ENCODE data around the gene KCNC1. TPM values are rescaled to one million over a fixed set of nuclear protein-coding genes. Genes with fewer than 3 reads are reported as not detected.

The KCNC1 gene
- total and polyA plus RNA-seq, 2 of the 13 experiments (the other 11 are each of a cell fraction or from before 2014, with no cell fraction given) = 0.01 to 0.04 TPM

DNA sequence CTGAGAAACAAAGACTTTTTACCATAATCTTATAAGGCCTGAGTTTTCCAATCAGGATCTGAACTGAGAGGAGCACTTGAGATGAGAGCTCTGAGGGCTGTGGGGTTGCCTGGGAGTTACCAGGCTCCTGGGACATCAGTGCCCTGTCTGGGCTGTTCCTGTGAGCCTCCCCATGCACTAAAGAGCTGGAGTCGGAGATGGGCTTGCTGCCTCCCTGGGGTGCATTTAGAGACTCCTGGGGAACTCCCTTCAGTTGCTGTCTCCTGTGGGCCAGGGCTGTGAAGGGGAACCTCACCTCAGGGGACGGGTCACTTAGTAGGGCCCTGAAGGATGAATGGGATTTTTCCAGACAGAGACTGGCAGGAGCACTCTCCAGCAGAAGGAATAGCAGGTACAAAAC lies 33.3 kb downstream of the KCNC1 start:
- no peaks in the 10 kb centered on the region for H3K79me2 ChIP-seq (ENCODE audit: insufficient read depth, low read length)
- no peak overlapping the region for H3K27ac ChIP-seq (ENCODE audit: extremely low read length, insufficient read depth, low read length)
- ATAC-seq = no peak
- no peak overlapping the region for H3K9ac ChIP-seq (ENCODE audit: insufficient read depth, low read depth, low read length)
- no TSS peak for BruUV-seq (replicated peaks)
- H3K4me2 ChIP-seq (ENCODE audit: low read depth, low read length) = no peak overlapping the region
- no peak overlapping the region for H3K4me3 ChIP-seq (replicated peaks in 1 of 3; ENCODE audit: insufficient read depth in 1 of 3, low read depth in 2 of 3, low read length in 3 of 3)
- H3K9me3 ChIP-seq (ENCODE audit: low read length) = no peaks in the 10 kb centered on the region
- peaks cover 0 to 4% of the 10 kb centered on the region in 2 experiments; a peak in 2 of 5 replicates for H3K27me3 ChIP-seq (ENCODE audit: control insufficient read depth in 1 of 2, insufficient read depth in 2 of 2, low read length in 2 of 2)
- ChIA-PET POLR2A (no interaction called here), CTCF (ENCODE audit: low intra/inter-chr PET ratio, low total read pairs) (no interaction called here)
- TF ChIP-seq SNAPC2 (CRISPR knock-in tag; IDR thresholded peaks at IDR 0.05) (no peak), STAT5B (CRISPR knock-in tag; IDR thresholded peaks at IDR 0.05) (no peak), ZNF556 (CRISPR knock-in tag; IDR thresholded peaks at IDR 0.05; ENCODE audit: borderline replicate concordance) (no peak), CBX2 (IDR thresholded peaks at IDR 0.05; ENCODE audit: low read depth, low read length) (no peak), CBX2 (CRISPR knock-in tag; IDR thresholded peaks at IDR 0.05; ENCODE audit: low read depth) (no peak), ZNF549 (CRISPR knock-in tag; IDR thresholded peaks at IDR 0.05) (no peak), SETDB1 (CRISPR knock-in tag; IDR thresholded peaks at IDR 0.05; ENCODE audit: borderline replicate concordance) (no peak), ZNF703 (CRISPR knock-in tag; IDR thresholded peaks at IDR 0.05; ENCODE audit: borderline replicate concordance) (no peak), ZNF749 (CRISPR knock-in tag; IDR thresholded peaks at IDR 0.05; ENCODE audit: borderline replicate concordance) (no peak)
- H3K36me3 ChIP-seq (replicated peaks in 1 of 2; ENCODE audit: control insufficient read depth in 1 of 2, insufficient read depth in 2 of 2, low read length in 2 of 2) = no peaks in the 10 kb centered on the region
- H3K4me1 ChIP-seq (ENCODE audit: insufficient read depth, low read length) = peaks cover 28% of the 10 kb centered on the region
- no peak for FAIRE-seq
- intact Hi-C loops (cut with micrococcal nuclease; ENCODE audit: unreplicated experiment) = loop anchor here (10.0 kb wide), 1 partner anchor 337 kb away; the partner anchor contains the start of gene SAAL1
- DNase-seq (ENCODE audit: low spot score) = no peak
- H4K20me1 ChIP-seq (ENCODE audit: insufficient read depth, low read length) = no peaks in the 10 kb centered on the region
- H2AFZ ChIP-seq (ENCODE audit: low read length) = no peak overlapping the region
- in situ Hi-C loops (cut with HindIII; ENCODE audit: extremely low pct_ligation_motif_present, low pct_unique_long_range_greater_than_20kb) = no loop called here
- 25% methylated on average over 1 of the region's 2 CpGs for WGBS (ENCODE audit: low lambda C conversion rate)

DNA sequence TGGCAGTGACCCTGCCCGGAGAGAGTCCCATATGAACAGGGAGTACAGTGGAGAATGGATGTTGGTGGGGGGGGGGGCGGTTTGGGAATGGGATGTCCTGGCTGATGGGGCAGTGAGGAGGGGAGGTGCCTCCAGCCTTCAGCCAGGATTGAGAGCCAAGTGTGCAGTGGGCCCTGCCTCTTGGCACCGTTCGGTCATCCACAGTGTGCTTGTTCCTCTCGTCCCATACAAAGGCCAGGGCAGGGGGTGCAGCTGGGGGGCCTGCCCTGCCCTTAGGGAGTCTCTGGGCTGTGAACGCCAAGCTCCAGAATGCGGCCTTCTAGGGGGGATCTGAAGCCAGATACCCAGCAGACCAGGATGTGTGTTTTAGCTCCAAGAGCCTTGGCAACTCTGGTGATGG lies 34.0 kb downstream of the KCNC1 start:
- Histone ChIP-seq H3K4me3 (replicated peaks in 1 of 3; ENCODE audit: insufficient read depth in 1 of 3, low read depth in 2 of 3, low read length in 3 of 3) (no peak overlapping the region), H3K4me1 (ENCODE audit: insufficient read depth, low read length) (peaks cover 31% of the 10 kb centered on the region), H4K20me1 (ENCODE audit: insufficient read depth, low read length) (no peaks in the 10 kb centered on the region), H3K9me3 (ENCODE audit: low read length) (no peaks in the 10 kb centered on the region), H2AFZ (ENCODE audit: low read length) (no peak overlapping the region), H3K4me2 (ENCODE audit: low read depth, low read length) (no peak overlapping the region), H3K79me2 (ENCODE audit: insufficient read depth, low read length) (no peaks in the 10 kb centered on the region), H3K9ac (ENCODE audit: insufficient read depth, low read depth, low read length) (no peak overlapping the region), H3K27ac (ENCODE audit: extremely low read length, insufficient read depth, low read length) (no peak overlapping the region), H3K36me3 (replicated peaks in 1 of 2; ENCODE audit: control insufficient read depth in 1 of 2, insufficient read depth in 2 of 2, low read length in 2 of 2) (no peaks in the 10 kb centered on the region), H3K27me3 (ENCODE audit: control insufficient read depth in 1 of 2, insufficient read depth in 2 of 2, low read length in 2 of 2) (peaks cover 0 to 4% of the 10 kb centered on the region in 2 experiments; a peak in 2 of 5 replicates)
- ATAC-seq (no peak), FAIRE-seq (no peak), DNase-seq (ENCODE audit: low spot score) (no peak)
- 45% methylated on average over 2 of the region's 7 CpGs for WGBS (ENCODE audit: low lambda C conversion rate)
- POLR2A ChIA-PET = no interaction called here
- in situ Hi-C loops (cut with HindIII; ENCODE audit: extremely low pct_ligation_motif_present, low pct_unique_long_range_greater_than_20kb) (no loop called here), intact Hi-C loops (cut with micrococcal nuclease; ENCODE audit: unreplicated experiment) (loop anchor here (10.0 kb wide), 1 partner anchor 336 kb away; the partner anchor contains the start of gene SAAL1)
- CTCF ChIA-PET (ENCODE audit: low intra/inter-chr PET ratio, low total read pairs) = no interaction called here
- BruUV-seq (replicated peaks) = no TSS peak
- TF ChIP-seq, protein P1, sequence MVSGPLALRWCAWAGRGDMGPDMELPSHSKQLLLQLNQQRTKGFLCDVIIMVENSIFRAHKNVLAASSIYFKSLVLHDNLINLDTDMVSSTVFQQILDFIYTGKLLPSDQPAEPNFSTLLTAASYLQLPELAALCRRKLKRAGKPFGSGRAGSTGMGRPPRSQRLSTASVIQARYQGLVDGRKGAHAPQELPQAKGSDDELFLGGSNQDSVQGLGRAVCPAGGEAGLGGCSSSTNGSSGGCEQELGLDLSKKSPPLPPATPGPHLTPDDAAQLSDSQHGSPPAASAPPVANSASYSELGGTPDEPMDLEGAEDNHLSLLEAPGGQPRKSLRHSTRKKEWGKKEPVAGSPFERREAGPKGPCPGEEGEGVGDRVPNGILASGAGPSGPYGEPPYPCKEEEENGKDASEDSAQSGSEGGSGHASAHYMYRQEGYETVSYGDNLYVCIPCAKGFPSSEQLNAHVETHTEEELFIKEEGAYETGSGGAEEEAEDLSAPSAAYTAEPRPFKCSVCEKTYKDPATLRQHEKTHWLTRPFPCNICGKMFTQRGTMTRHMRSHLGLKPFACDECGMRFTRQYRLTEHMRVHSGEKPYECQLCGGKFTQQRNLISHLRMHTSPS (CRISPR knock-in tag; IDR thresholded peaks at IDR 0.05; ENCODE audit: low read depth) = no peak
- TF ChIP-seq, protein P2, sequence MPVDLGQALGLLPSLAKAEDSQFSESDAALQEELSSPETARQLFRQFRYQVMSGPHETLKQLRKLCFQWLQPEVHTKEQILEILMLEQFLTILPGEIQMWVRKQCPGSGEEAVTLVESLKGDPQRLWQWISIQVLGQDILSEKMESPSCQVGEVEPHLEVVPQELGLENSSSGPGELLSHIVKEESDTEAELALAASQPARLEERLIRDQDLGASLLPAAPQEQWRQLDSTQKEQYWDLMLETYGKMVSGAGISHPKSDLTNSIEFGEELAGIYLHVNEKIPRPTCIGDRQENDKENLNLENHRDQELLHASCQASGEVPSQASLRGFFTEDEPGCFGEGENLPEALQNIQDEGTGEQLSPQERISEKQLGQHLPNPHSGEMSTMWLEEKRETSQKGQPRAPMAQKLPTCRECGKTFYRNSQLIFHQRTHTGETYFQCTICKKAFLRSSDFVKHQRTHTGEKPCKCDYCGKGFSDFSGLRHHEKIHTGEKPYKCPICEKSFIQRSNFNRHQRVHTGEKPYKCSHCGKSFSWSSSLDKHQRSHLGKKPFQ (CRISPR knock-in tag; IDR thresholded peaks at IDR 0.05; ENCODE audit: insufficient replicate concordance) = no peak
- TF ChIP-seq TBX2 (CRISPR knock-in tag; IDR thresholded peaks at IDR 0.05; ENCODE audit: borderline replicate concordance) = no peak
- TF ChIP-seq KMT2B (CRISPR knock-in tag; IDR thresholded peaks at IDR 0.05) = no peak
- TF ChIP-seq, protein P3, sequence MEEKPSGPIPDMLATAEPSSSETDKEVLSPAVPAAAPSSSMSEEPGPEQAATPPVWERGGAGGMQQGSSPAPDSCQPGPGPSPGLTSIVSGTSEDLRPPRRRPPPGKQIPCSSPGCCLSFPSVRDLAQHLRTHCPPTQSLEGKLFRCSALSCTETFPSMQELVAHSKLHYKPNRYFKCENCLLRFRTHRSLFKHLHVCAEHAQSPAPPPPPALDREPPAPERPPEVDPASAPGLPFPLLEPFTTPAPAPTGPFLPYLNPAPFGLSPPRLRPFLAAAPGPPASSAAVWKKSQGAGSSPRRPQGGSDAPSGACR (CRISPR knock-in tag; IDR thresholded peaks at IDR 0.05) = no peak

Measured in HepG2 (cell line).